C4-2B (cell line): ENCODE measurements around the gene SF3A1.

Experiments used
- H3K27ac ChIP-seq: fragments of 450-650 bp; 2 replicates; pipeline ENCODE4 v1.5.1; 2017
- CTCF ChIP-seq: fragments of 450-650 bp; conservative IDR thresholded peaks from 2 replicates; pipeline ENCODE4 v1.5.1; 2017; ENCODE audit warnings: mild to moderate bottlenecking
- ZFX ChIP-seq: fragments of 450-650 bp; IDR thresholded peaks from 2 replicates; pipeline ENCODE4 v1.6.1; 2017

Gene SF3A1

GRCh38 chr22:30325724-30326254, 30.9 kb downstream of the SF3A1 start:
- TF ChIP-seq ZFX, result no peak
- TF ChIP-seq CTCF, result no peak
- peak overlapping the region; percentile 79 for H3K27ac ChIP-seq

- no peak for TF ChIP-seq ZFX
- TF ChIP-seq CTCF, result no peak
- H3K27ac ChIP-seq, result no peak overlapping the region
Measured at GRCh38 chr22:30325065-30325720, 31.5 kb downstream of the SF3A1 start.

- no peak overlapping the region for H3K27ac ChIP-seq
- TF ChIP-seq ZFX (no peak), CTCF (no peak)
Measured at GRCh38 chr22:30324014-30324730, 32.5 kb downstream of the SF3A1 start.

- no peak overlapping the region for H3K27ac ChIP-seq
- no peak for TF ChIP-seq CTCF
- TF ChIP-seq ZFX, result no peak
Measured at GRCh38 chr22:30323246-30323645, 33.4 kb downstream of the SF3A1 start.

GRCh38 chr22:30321461-30321860, 35.2 kb downstream of the SF3A1 start:
- TF ChIP-seq ZFX (no peak), CTCF (no peak)
- no peak overlapping the region for H3K27ac ChIP-seq

GRCh38 chr22:30320021-30320556, 36.6 kb downstream of the SF3A1 start:
- no peak overlapping the region for H3K27ac ChIP-seq
- TF ChIP-seq CTCF (no peak), ZFX (no peak)
